Heart left ventricle (tissue), 16 donors: Measurements from ENCODE around the gene DCHS2. TPM values are rescaled to one million over a fixed set of nuclear protein-coding genes. Genes with fewer than 3 reads are reported as not detected.

ENCODE experiments used
- ATAC-seq, 4 donors: fragments of 200-7000 bp; cut with Tn5 transposase; one replicate each; pipeline ENCODE4 v1.9.1; 2020 to 2022; ENCODE audit warnings: moderate library complexity in 4 of 4, mild to moderate bottlenecking in 3 of 4, moderate number of reproducible peaks in 1 of 4
- DNase-seq, 5 donors: peaks; one replicate each; pipeline ENCODE4 v3.0.0-alpha.2; 2020
- H3K27ac ChIP-seq, 12 donors: fragments of 200-600 bp; sonication (generic) in 4 of 12; one replicate each; pipeline versions ENCODE4 v1.5.0 to v1.8.0; 2016 to 2022; ENCODE audit warnings: mild to moderate bottlenecking in 2 of 12
- H3K27me3 ChIP-seq, 9 donors: fragments of 200-600 bp; sonication (generic) in 2 of 9; one replicate each; pipeline versions ENCODE4 v1.5.1 to v1.8.0; 2016 to 2022; ENCODE audit warnings: mild to moderate bottlenecking in 3 of 9
- H3K36me3 ChIP-seq, 9 donors: fragments of 200-600 bp; sonication (generic) in 2 of 9; one replicate each; pipeline versions ENCODE4 v1.5.0 to v1.8.0; 2018 to 2022; ENCODE audit warnings: mild to moderate bottlenecking in 2 of 9
- H3K4me1 ChIP-seq, 12 donors: fragments of 200-600 bp; sonication (generic) in 4 of 12; one replicate each; pipeline versions ENCODE4 v1.5.0 to v1.8.0; 2016 to 2022; ENCODE audit warnings: mild to moderate bottlenecking in 3 of 12
- H3K4me3 ChIP-seq, 12 donors: fragments of 200-600 bp; sonication (generic) in 4 of 12; one replicate each; pipeline versions ENCODE4 v1.5.0 to v1.8.0; 2017 to 2022; ENCODE audit warnings: mild to moderate bottlenecking in 9 of 12, moderate library complexity in 4 of 12
- H3K9me3 ChIP-seq, 12 donors: fragments of 200-600 bp; sonication (generic) in 4 of 12; one replicate each; pipeline versions ENCODE4 v1.5.0 to v1.8.0; 2016 to 2022; ENCODE audit warnings: mild to moderate bottlenecking in 1 of 12
- POLR2A ChIP-seq, 2 donors: fragments of 450-650 bp; IDR thresholded peaks; one replicate each; pipeline ENCODE4 v1.6.1; 2017; ENCODE audit warnings: antibody characterized with exemption in 2 of 2, mild to moderate bottlenecking in 2 of 2, moderate library complexity in 2 of 2
- WGBS, 4 donors: extraction: QIAGEN DNeasy Blood & Tissue Kit in 2 of 4; methylation state at CpG; one replicate each; pipeline versions ENCODE4 v1.1.5 to v1.1.7; 2013 to 2018; 5-methylcytosine and 5-hydroxymethylcytosine counted together
- intact Hi-C, 10 donors: fragments of 100-400 bp; cut with DNase I; formaldehyde crosslinking; loops; one replicate each; pipeline versions ENCODE4 v1.11.1 to v1.14.2; 2022
- polyA plus RNA-seq, 2 donors: library from polyadenylated mRNA; stranded (reverse); fragments of 200-250 nt; gene quantifications; one replicate each; pipeline ENCODE4 v1.2.3, GENCODE V29; 2013
- total RNA-seq, 9 donors: library from RNA; depleted of rRNA in 2 of 9; stranded (reverse); fragments of >200 nt in 2 of 9; fragmentation: NEBNext Ultra II Directional in 3 of 9; extraction: Animal tissue kit (Norgen Biotek cat#: 25700) in 3 of 9; gene quantifications; one replicate each; pipeline versions ENCODE4 v1.1.0 to v1.2.4, GENCODE V29; 2016 to 2023
- TF ChIP-seq, protein P1 (sequence below), 12 donors: fragments of 200-600 bp; sonication (generic) in 4 of 12; IDR thresholded peaks; one replicate each; pipeline versions ENCODE4 v1.5.0 to v1.8.0; 2018 to 2022; ENCODE audit warnings: antibody characterized with exemption in 12 of 12, mild to moderate bottlenecking in 5 of 12
- donor health status: ischemic (EF 13 %, LVEDD 7.1; RV severe dilation, severe dysfunction).
- donor health status: healthy with polysubstance abuse.
- donor health status: DM: no; HTN: yes; CAD: no.
- donor health status: DM: no; HTN: no; CAD: no.
- donor health status: ischemic (EF 25% LVEDD 6.9; RV normal size, moderate dysfunction).
- donor health status: ischemic (EF 25% LVEDD 5.7; RV mildly dilated, moderate dysfunction).
- donor health status: healthy.
- donor health status: DM: yes; HTN: yes; CAD: no.
- donor health status: ischemic (EF 35%, LVEDD 5.7; RV mildly dilated, moderate dysfunction).
- donor health status: nonischemic (EF 11% LVEDD 7.7; RV severe dilation, severe dysfunction).
- donor health status: DM: yes; HTN: yes; CAD: no.
- donor health status: PGD.
- donor health status: ischemic (EF 29% LVEDD 5.4; RV normal size, mild dysfunction).
- donor health status: nonischemic (EF 23%, LVEDD 6.1; RV moderate dilation, normal function).

The DCHS2 gene
- total and polyA plus RNA-seq, 11 donors: under 0.01 to 0.49 (median 0.15) TPM; not detected in 5

DNA sequence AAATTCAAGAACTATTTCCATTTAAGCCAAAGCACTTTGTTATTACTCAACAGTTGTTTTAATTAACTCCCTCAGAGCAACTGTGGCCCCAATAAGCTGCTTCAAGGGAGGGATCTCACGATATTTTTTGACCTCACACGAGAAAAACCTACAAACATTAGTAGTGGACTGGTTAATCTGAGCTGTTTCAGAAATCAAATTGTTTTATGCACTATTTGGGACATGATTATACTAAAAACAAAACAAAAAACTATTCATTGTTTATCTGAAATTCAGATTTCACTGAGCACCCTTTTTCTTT lies 74.3 kb downstream of the DCHS2 start:
- Histone ChIP-seq H3K27me3 (peaks cover 0 to 4% (median 0%) of the 10 kb centered on the region in 9 donors), H3K27ac (peak overlapping the region in 4 of 12 donors; percentile 7 to 83 (median 24))
- intact Hi-C loops: no loop called here

DNA sequence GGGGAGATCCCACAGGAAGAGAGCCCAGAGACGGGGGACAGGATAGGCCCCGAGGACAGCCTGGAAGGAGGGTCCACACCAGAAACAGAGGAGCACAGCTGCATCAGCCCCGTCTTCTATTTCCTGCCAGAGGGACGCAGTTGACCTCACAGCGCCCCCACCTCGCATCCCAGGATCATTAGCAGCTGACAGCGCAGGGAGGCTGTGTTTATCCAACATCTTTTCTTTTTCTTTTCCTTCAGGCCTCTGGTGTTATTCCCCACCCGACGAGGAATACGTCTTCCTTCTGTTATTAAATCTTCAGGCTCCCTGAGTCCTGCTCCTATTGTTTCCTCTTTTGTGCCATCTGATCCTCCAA lies 75.4 kb downstream of the DCHS2 start:
- Histone ChIP-seq H3K27me3 (peaks cover 0 to 4% (median 0%) of the 10 kb centered on the region in 9 donors), H3K4me3 (peak overlapping the region; percentile 17 to 62 (median 50)), H3K36me3 (no peaks in the 10 kb centered on the region), H3K27ac (peak overlapping the region in 8 of 12 donors; percentile 2 to 83 (median 54)), H3K4me1 (peaks cover 0 to 15% (median 0%) of the 10 kb centered on the region in 12 donors), H3K9me3 (no peaks in the 10 kb centered on the region)
- intact Hi-C loops: no loop called here
- DNase-seq: peak; percentile 19 to 51 (median 37)
- TF ChIP-seq, protein P1, sequence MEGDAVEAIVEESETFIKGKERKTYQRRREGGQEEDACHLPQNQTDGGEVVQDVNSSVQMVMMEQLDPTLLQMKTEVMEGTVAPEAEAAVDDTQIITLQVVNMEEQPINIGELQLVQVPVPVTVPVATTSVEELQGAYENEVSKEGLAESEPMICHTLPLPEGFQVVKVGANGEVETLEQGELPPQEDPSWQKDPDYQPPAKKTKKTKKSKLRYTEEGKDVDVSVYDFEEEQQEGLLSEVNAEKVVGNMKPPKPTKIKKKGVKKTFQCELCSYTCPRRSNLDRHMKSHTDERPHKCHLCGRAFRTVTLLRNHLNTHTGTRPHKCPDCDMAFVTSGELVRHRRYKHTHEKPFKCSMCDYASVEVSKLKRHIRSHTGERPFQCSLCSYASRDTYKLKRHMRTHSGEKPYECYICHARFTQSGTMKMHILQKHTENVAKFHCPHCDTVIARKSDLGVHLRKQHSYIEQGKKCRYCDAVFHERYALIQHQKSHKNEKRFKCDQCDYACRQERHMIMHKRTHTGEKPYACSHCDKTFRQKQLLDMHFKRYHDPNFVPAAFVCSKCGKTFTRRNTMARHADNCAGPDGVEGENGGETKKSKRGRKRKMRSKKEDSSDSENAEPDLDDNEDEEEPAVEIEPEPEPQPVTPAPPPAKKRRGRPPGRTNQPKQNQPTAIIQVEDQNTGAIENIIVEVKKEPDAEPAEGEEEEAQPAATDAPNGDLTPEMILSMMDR (IDR thresholded peaks at IDR 0.05): peak in 1 of 12 donors; percentile 11
- no peak for TF ChIP-seq POLR2A (IDR thresholded peaks at IDR 0.05)
- 1 to 3% (median 2%) methylated on average over 10 of the region's 10 CpGs for WGBS, 4 donors
- ATAC-seq: peak; percentile 21 to 64 (median 58)

More for the DNA sequence above, 74.3 kb downstream of the DCHS2 start:
- 52 to 65% (median 58%) methylated on average over 2 of the region's 2 CpGs for WGBS, 4 donors
- DNase-seq: no peak
- ATAC-seq: no peak
- Histone ChIP-seq H3K4me3 (peak overlapping the region in 6 of 12 donors; percentile 38 to 62 (median 54)), H3K9me3 (no peaks in the 10 kb centered on the region), H3K4me1 (peaks cover 0 to 15% (median 0%) of the 10 kb centered on the region in 12 donors), H3K36me3 (no peaks in the 10 kb centered on the region)
- TF ChIP-seq, protein P1 (IDR thresholded peaks at IDR 0.05): no peak
- no peak for TF ChIP-seq POLR2A (IDR thresholded peaks at IDR 0.05)

DNA sequence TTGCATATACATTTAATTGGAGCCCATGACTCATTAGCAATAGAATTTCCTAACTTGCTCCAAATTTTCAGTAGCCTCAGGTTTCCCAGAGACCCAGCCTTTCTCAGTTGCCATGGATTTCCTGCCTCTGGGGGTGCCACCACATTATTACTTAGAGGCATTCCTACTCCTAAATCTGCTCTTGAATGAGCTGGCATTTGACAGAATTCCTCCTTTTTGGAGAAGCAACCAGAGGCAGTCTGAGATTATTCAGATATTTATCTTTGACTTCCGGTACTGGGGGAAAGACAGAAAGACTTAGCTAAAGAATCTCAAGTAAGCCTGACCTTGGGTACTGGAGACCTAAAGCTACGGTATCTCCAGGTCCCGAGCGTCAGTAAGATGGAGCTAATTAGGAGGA lies 76.3 kb downstream of the DCHS2 start:
- peaks cover 0 to 4% (median 0%) of the 10 kb centered on the region in 9 donors for H3K27me3 ChIP-seq
- no peak overlapping the region for H3K4me3 ChIP-seq
- no peaks in the 10 kb centered on the region for H3K9me3 ChIP-seq
- DNase-seq (no peak), ATAC-seq (no peak)
- H3K27ac ChIP-seq: peak overlapping the region in 1 of 12 donors; percentile 83
- peaks cover 0 to 15% (median 0%) of the 10 kb centered on the region in 12 donors for H3K4me1 ChIP-seq
- no peak for TF ChIP-seq POLR2A (IDR thresholded peaks at IDR 0.05)
- WGBS, 4 donors: 65 to 72% (median 69%) methylated on average over 4 of the region's 4 CpGs
- no peaks in the 10 kb centered on the region for H3K36me3 ChIP-seq
- intact Hi-C loops: no loop called here

GRCh38 chr4:154414796-154415195 lies 76.8 kb downstream of the DCHS2 start:
- no peaks in the 10 kb centered on the region for H3K9me3 ChIP-seq
- intact Hi-C loops: no loop called here
- H3K27me3 ChIP-seq: peaks cover 0 to 4% (median 0%) of the 10 kb centered on the region in 9 donors
- ATAC-seq (no peak), DNase-seq (no peak)
- peak overlapping the region in 1 of 12 donors; percentile 83 for H3K27ac ChIP-seq
- peaks cover 0 to 15% (median 0%) of the 10 kb centered on the region in 12 donors for H3K4me1 ChIP-seq
- TF ChIP-seq POLR2A (IDR thresholded peaks at IDR 0.05): no peak
- TF ChIP-seq, protein P1 (IDR thresholded peaks at IDR 0.05): no peak
- no peak overlapping the region for H3K4me3 ChIP-seq
- no peaks in the 10 kb centered on the region for H3K36me3 ChIP-seq
- 81 to 87% (median 84%) methylated on average over 3 of the region's 3 CpGs for WGBS, 4 donors

DNA sequence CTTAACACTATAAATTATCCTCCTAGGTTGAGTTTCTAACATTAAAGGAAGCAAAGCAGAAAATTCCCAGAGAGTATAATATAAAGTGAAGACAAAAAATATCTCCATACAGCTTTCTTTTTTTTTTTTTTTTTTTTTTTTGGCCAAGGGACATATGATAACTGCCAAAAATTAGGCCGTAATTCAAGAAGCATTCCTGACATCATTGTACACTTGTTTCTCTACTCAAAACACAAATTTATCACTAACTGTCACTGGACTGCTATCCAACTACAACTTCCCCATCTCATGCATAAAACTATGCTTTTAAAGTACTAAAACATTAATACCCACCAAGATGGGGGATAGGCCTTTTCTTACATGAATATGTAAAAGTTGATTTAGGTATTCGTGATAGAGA lies 77.2 kb downstream of the DCHS2 start:
- no peak for ATAC-seq
- Histone ChIP-seq H3K9me3 (no peaks in the 10 kb centered on the region), H3K27ac (peak overlapping the region in 1 of 12 donors; percentile 83), H3K4me1 (peaks cover 0 to 15% (median 0%) of the 10 kb centered on the region in 12 donors), H3K27me3 (peaks cover 0 to 4% (median 0%) of the 10 kb centered on the region in 9 donors), H3K4me3 (no peak overlapping the region), H3K36me3 (no peaks in the 10 kb centered on the region)
- TF ChIP-seq POLR2A (IDR thresholded peaks at IDR 0.05): no peak
- TF ChIP-seq, protein P1 (IDR thresholded peaks at IDR 0.05): no peak
- DNase-seq: no peak
- intact Hi-C loops: no loop called here
- 67 to 84% (median 71%) methylated on average over 2 of the region's 2 CpGs for WGBS, 4 donors
